GM23338 (cell line): ENCODE results near the gene KCNT1. TPM values are rescaled to one million over a fixed set of nuclear protein-coding genes. Genes with fewer than 3 reads are reported as not detected.

Experiments used
- ATAC-seq: fragments of 200-7000 bp; cut with Tn5 transposase; 3 replicates; pipeline ENCODE4 v1.9.1; 2020
- DNase-seq: peaks from one replicate; pipeline ENCODE4 v3.0.0-alpha.2; 2015; ENCODE audit warnings: low spot score
- H2AFZ ChIP-seq: fragments of 200-600 bp; sonication (generic); 2 replicates; pipeline ENCODE4 v1.8.0; 2016; ENCODE audit warnings: antibody characterized with exemption, mild to moderate bottlenecking, moderate library complexity
- H3F3A ChIP-seq: fragments of 200-600 bp; sonication (generic); replicated peaks from 2 replicates; pipeline ENCODE4 v1.8.0; 2017; ENCODE audit warnings: antibody characterized with exemption, mixed run types, low read depth
- H3K27ac ChIP-seq: fragments of 200-600 bp; sonication (generic); 2 replicates; pipeline ENCODE4 v1.6.1; 2016; ENCODE audit warnings: low read depth
- H3K27me3 ChIP-seq: fragments of 200-600 bp; sonication (generic); 2 replicates; pipeline ENCODE4 v1.8.0; 2016; ENCODE audit warnings: mild to moderate bottlenecking, mixed run types, moderate library complexity; ENCODE audit not compliant: insufficient read depth
- H3K36me3 ChIP-seq: fragments of 200-600 bp; sonication (generic); 2 replicates; pipeline ENCODE4 v1.8.0; 2016; ENCODE audit warnings: mild to moderate bottlenecking; ENCODE audit not compliant: insufficient read depth
- H3K4me1 ChIP-seq: fragments of 200-600 bp; sonication (generic); 2 replicates; pipeline ENCODE4 v1.8.0; 2016; ENCODE audit warnings: mild to moderate bottlenecking, moderate library complexity; ENCODE audit not compliant: insufficient read depth
- H3K4me2 ChIP-seq: fragments of 200-600 bp; sonication (generic); 2 replicates; pipeline ENCODE4 v1.7.1; 2017; ENCODE audit warnings: mixed run types
- H3K4me3 ChIP-seq: fragments of 200-600 bp; sonication (generic); 2 replicates; pipeline ENCODE4 v1.6.1; 2016; ENCODE audit warnings: mixed run types
- H3K79me2 ChIP-seq: fragments of 200-600 bp; sonication (generic); replicated peaks from 2 replicates; pipeline ENCODE4 v1.8.0; 2017; ENCODE audit warnings: mild to moderate bottlenecking; ENCODE audit not compliant: insufficient read depth
- H3K9me2 ChIP-seq: fragments of 200-600 bp; sonication (generic); 2 replicates; pipeline ENCODE4 v1.8.0; 2017; ENCODE audit not compliant: insufficient read depth
- H4K20me1 ChIP-seq: fragments of 200-600 bp; sonication (generic); replicated peaks from 2 replicates; pipeline ENCODE4 v1.8.0; 2017; ENCODE audit warnings: mild to moderate bottlenecking; ENCODE audit not compliant: insufficient read depth
- H3K27ac Mint-ChIP-seq: 2 replicates; pipeline ENCODE4 v1.8.0; 2020; ENCODE audit warnings: inconsistent platforms, mild to moderate bottlenecking, moderate library complexity, mixed read lengths
- H3K27me3 Mint-ChIP-seq: 3 replicates; pipeline ENCODE4 v1.8.0; 2022; ENCODE audit warnings: low read depth, mild to moderate bottlenecking, moderate library complexity, mixed read lengths, inconsistent platforms; ENCODE audit not compliant: insufficient read depth, poor library complexity
- H3K36me3 Mint-ChIP-seq: 3 replicates; pipeline ENCODE4 v1.8.0; 2021; ENCODE audit warnings: low read depth, mild to moderate bottlenecking, inconsistent platforms, moderate library complexity, mixed read lengths
- H3K4me1 Mint-ChIP-seq: 3 replicates; pipeline ENCODE4 v1.8.0; 2020; ENCODE audit warnings: mild to moderate bottlenecking, inconsistent platforms, mixed read lengths
- H3K4me3 Mint-ChIP-seq: 3 replicates; pipeline ENCODE4 v1.8.0; 2021; ENCODE audit warnings: moderate library complexity, mild to moderate bottlenecking, inconsistent platforms, mixed read lengths
- H3K9me3 Mint-ChIP-seq: 3 replicates; pipeline ENCODE4 v1.8.0; 2020; ENCODE audit warnings: moderate library complexity, mild to moderate bottlenecking, inconsistent platforms, mixed read lengths
- CTCF ChIP-seq, 2 experiments: fragments of 200-600 bp in 1 of 2; sonication (generic) in 1 of 2; conservative IDR thresholded peaks; 2 replicates each; pipeline versions ENCODE4 v1.5.1 to v1.6.1; 2016 to 2017; ENCODE audit warnings: antibody characterized with exemption in 2 of 2, low read depth in 2 of 2, mild to moderate bottlenecking in 2 of 2, moderate library complexity in 1 of 2
- ETS1 ChIP-seq: IDR thresholded peaks from 2 replicates; pipeline ENCODE4 v1.6.1; 2016; ENCODE audit warnings: antibody characterized with exemption
- EZH2phosphoT487 ChIP-seq: fragments of 200-600 bp; sonication (generic); IDR thresholded peaks from one replicate; pipeline ENCODE4 v1.8.1; 2018; ENCODE audit warnings: antibody characterized with exemption; ENCODE audit not compliant: unreplicated experiment
- NANOG ChIP-seq: IDR thresholded peaks from 2 replicates; pipeline ENCODE4 v1.6.1; 2016; ENCODE audit warnings: antibody characterized with exemption, borderline replicate concordance
- REST ChIP-seq: IDR thresholded peaks from one replicate; pipeline ENCODE4 v1.6.1; 2018; ENCODE audit warnings: antibody characterized with exemption; ENCODE audit not compliant: unreplicated experiment
- STAT1 ChIP-seq: IDR thresholded peaks from one replicate; pipeline ENCODE4 v1.6.1; 2016; ENCODE audit warnings: antibody characterized with exemption; ENCODE audit not compliant: unreplicated experiment
- ZNF114 ChIP-seq: fragments of 250-450 bp; sonication (Bioruptor Pico); IDR thresholded peaks from 2 replicates; pipeline ENCODE4 v1.5.0; 2020; ENCODE audit warnings: mild to moderate bottlenecking, moderate library complexity
- polyA plus RNA-seq: library from polyadenylated mRNA; unstranded; fragments of >200 nt; fragmentation: Nextera tagmentation; extraction: Ambion mirVana; gene quantifications from 2 replicates; pipeline ENCODE4 v1.2.1, GENCODE V29; 2016
- total RNA-seq: library from RNA; depleted of rRNA; stranded (reverse); fragments of >200 nt; shearing (Covaris generic); gene quantifications from 2 replicates; pipeline ENCODE4 v1.2.3, GENCODE V29; 2014

Gene KCNT1
- total and polyA plus RNA-seq, 2 experiments from 2014 or later = 0.05 to 0.28 TPM

GRCh38 chr9:135669616-135670285 lies 32.2 kb upstream of the KCNT1 start:
- Histone ChIP-seq H3K4me3 (no peak overlapping the region), H4K20me1 (no peaks in the 10 kb centered on the region), H3F3A (no peaks in the 10 kb centered on the region), H3K27ac (no peak overlapping the region), H3K9me2 (no peaks in the 10 kb centered on the region; the same call in 1 of the 2 replicates), H2AFZ (no peak overlapping the region), H3K4me2 (no peak overlapping the region), H3K27me3 (no peaks in the 10 kb centered on the region), H3K4me1 (no peaks in the 10 kb centered on the region), H3K36me3 (no peaks in the 10 kb centered on the region), H3K79me2 (no peaks in the 10 kb centered on the region)
- H3K4me3 Mint-ChIP-seq = no peak overlapping the region
- peaks cover 14% of the 10 kb centered on the region for H3K9me3 Mint-ChIP-seq
- no peak for ATAC-seq
- H3K4me1 Mint-ChIP-seq = no peaks in the 10 kb centered on the region; the same call in 2 of the 3 replicates
- peaks cover 8% of the 10 kb centered on the region for H3K36me3 Mint-ChIP-seq
- no peak for DNase-seq
- peaks cover 3% of the 10 kb centered on the region for H3K27me3 Mint-ChIP-seq
- TF ChIP-seq STAT1 = no peak
- no peak for TF ChIP-seq ZNF114 (CRISPR knock-in tag)
- TF ChIP-seq ETS1 = no peak
- TF ChIP-seq EZH2phosphoT487 = no peak
- TF ChIP-seq REST = no peak
- TF ChIP-seq NANOG = no peak
- TF ChIP-seq CTCF (conservative IDR thresholded peaks at IDR 0.05; ENCODE audit: low read depth in 2 of 2) = no peak
- H3K27ac Mint-ChIP-seq = no peak overlapping the region
